DOHH2 (cell line): ENCODE results near the gene TMEM109.

Experiments
- H3F3A ChIP-seq: fragments of 200-600 bp; sonication (generic), shearing (Covaris generic); 2 replicates; pipeline ENCODE4 v1.6.0; 2016; ENCODE audit warnings: antibody characterized with exemption, mild to moderate bottlenecking; ENCODE audit not compliant: control insufficient read depth, insufficient read depth
- H3K27ac ChIP-seq: fragments of 200-600 bp; sonication (generic); 2 replicates; pipeline ENCODE4 v1.5.1; 2014; ENCODE audit warnings: low read depth, mild to moderate bottlenecking, low read length, moderate library complexity
- H3K27me3 ChIP-seq: fragments of 200-600 bp; sonication (generic); 2 replicates; pipeline ENCODE4 v1.6.1; 2014; ENCODE audit warnings: mild to moderate bottlenecking, low read length, mixed read lengths; ENCODE audit not compliant: control insufficient read depth
- H3K36me3 ChIP-seq: fragments of 200-600 bp; sonication (generic); 2 replicates; pipeline ENCODE4 v1.6.1; 2014; ENCODE audit warnings: mild to moderate bottlenecking, low read length, moderate library complexity, mixed read lengths; ENCODE audit not compliant: control insufficient read depth
- H3K4me1 ChIP-seq: fragments of 200-600 bp; sonication (generic); 2 replicates; pipeline ENCODE4 v1.6.1; 2014; ENCODE audit warnings: mild to moderate bottlenecking, low read length, mixed read lengths; ENCODE audit not compliant: control insufficient read depth
- H3K4me2 ChIP-seq: fragments of 200-600 bp; sonication (generic); 2 replicates; pipeline ENCODE4 v1.6.0; 2014; ENCODE audit warnings: mild to moderate bottlenecking, low read length, moderate library complexity
- H3K4me3 ChIP-seq: fragments of 200-600 bp; sonication (generic); 2 replicates; pipeline ENCODE4 v1.5.1; 2014; ENCODE audit warnings: mild to moderate bottlenecking, low read length, mixed read lengths
- H3K79me2 ChIP-seq: fragments of 200-600 bp; sonication (generic); 2 replicates; pipeline ENCODE4 v1.6.1; 2014; ENCODE audit warnings: mild to moderate bottlenecking, low read length, mixed read lengths; ENCODE audit not compliant: control insufficient read depth
- H3K9me2 ChIP-seq: fragments of 200-600 bp; sonication (generic); replicated peaks from 2 replicates; pipeline ENCODE4 v1.6.1; 2014; ENCODE audit warnings: mild to moderate bottlenecking, low read length, mixed read lengths; ENCODE audit not compliant: control insufficient read depth
- H3K9me3 ChIP-seq: fragments of 200-600 bp; sonication (generic); 2 replicates; pipeline ENCODE4 v1.6.1; 2014; ENCODE audit warnings: antibody characterized with exemption, low read length, mixed read lengths; ENCODE audit not compliant: control insufficient read depth, insufficient read depth
- H4K20me1 ChIP-seq: fragments of 200-600 bp; sonication (generic); 2 replicates; pipeline ENCODE4 v1.6.0; 2014; ENCODE audit warnings: low read depth, mild to moderate bottlenecking, antibody characterized with exemption, low read length, moderate library complexity; ENCODE audit not compliant: control insufficient read depth, insufficient read depth
- EZH2phosphoT487 ChIP-seq: fragments of 200-600 bp; sonication (generic); IDR thresholded peaks from 2 replicates; pipeline ENCODE4 v1.6.1; 2017; ENCODE audit warnings: borderline replicate concordance, mild to moderate bottlenecking, antibody characterized with exemption, low read length, moderate library complexity, mixed read lengths
- TF ChIP-seq, protein P1 (sequence below): fragments of 200-600 bp; sonication (generic); IDR thresholded peaks from one replicate; pipeline ENCODE4 v1.5.1; 2014; ENCODE audit warnings: antibody characterized with exemption, mild to moderate bottlenecking, low read depth, low read length; ENCODE audit not compliant: poor library complexity, severe bottlenecking

TMEM109 gene

GRCh38 chr11:60959431-60959830 is 45.5 kb downstream of the TMEM109 start:
- H3K79me2 ChIP-seq, result no peaks in the 10 kb centered on the region
- H3K9me3 ChIP-seq, result no peaks in the 10 kb centered on the region
- H3K4me3 ChIP-seq, result no peak overlapping the region
- H3K9me2 ChIP-seq, result no peaks in the 10 kb centered on the region
- 0 out of 2 replicates have a peak, but pooled peaks cover 6% of the 10 kb centered on the region for H3F3A ChIP-seq
- peaks cover 14% of the 10 kb centered on the region for H3K4me1 ChIP-seq
- no peak overlapping the region for H3K4me2 ChIP-seq
- H3K27me3 ChIP-seq, result no peaks in the 10 kb centered on the region; the same call in 1 of the 2 replicates
- H4K20me1 ChIP-seq, result no peaks in the 10 kb centered on the region
- H3K27ac ChIP-seq, result no peak overlapping the region
- no peak for TF ChIP-seq EZH2phosphoT487
- TF ChIP-seq, protein P1, sequence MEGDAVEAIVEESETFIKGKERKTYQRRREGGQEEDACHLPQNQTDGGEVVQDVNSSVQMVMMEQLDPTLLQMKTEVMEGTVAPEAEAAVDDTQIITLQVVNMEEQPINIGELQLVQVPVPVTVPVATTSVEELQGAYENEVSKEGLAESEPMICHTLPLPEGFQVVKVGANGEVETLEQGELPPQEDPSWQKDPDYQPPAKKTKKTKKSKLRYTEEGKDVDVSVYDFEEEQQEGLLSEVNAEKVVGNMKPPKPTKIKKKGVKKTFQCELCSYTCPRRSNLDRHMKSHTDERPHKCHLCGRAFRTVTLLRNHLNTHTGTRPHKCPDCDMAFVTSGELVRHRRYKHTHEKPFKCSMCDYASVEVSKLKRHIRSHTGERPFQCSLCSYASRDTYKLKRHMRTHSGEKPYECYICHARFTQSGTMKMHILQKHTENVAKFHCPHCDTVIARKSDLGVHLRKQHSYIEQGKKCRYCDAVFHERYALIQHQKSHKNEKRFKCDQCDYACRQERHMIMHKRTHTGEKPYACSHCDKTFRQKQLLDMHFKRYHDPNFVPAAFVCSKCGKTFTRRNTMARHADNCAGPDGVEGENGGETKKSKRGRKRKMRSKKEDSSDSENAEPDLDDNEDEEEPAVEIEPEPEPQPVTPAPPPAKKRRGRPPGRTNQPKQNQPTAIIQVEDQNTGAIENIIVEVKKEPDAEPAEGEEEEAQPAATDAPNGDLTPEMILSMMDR, result no peak
- H3K36me3 ChIP-seq, result no peaks in the 10 kb centered on the region

DNA sequence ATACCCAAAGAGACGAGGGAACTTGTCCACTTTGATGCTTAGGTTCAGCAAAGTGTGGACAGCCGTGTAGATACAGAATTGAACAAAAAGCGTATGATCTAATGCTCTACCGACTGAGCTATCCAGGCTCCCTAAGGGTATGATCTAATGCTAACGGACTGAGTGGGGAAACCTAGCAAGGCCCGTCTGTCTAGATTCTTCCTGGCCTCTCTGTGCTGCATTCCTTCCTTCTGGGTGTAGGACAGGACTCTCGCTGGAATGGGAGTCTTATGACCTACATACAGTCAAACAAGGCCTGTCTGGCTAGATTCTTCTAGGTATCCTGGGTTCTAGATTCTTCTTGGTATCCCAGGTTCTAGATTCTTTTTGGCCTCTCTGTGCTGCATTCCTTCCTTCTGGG is 46.4 kb downstream of the TMEM109 start:
- no peaks in the 10 kb centered on the region; the same call in 1 of the 2 replicates for H3K27me3 ChIP-seq
- H3K4me1 ChIP-seq, result peaks cover 10% of the 10 kb centered on the region
- TF ChIP-seq, protein P1, result no peak
- TF ChIP-seq EZH2phosphoT487, result no peak
- H3F3A ChIP-seq, result 0 out of 2 replicates have a peak, but pooled peaks cover 6% of the 10 kb centered on the region
- no peak overlapping the region for H3K4me3 ChIP-seq
- no peak overlapping the region for H3K27ac ChIP-seq
- H3K9me2 ChIP-seq, result no peaks in the 10 kb centered on the region
- no peaks in the 10 kb centered on the region for H3K9me3 ChIP-seq
- H3K36me3 ChIP-seq, result no peaks in the 10 kb centered on the region
- H4K20me1 ChIP-seq, result no peaks in the 10 kb centered on the region
- no peaks in the 10 kb centered on the region for H3K79me2 ChIP-seq
- no peak overlapping the region for H3K4me2 ChIP-seq

- TF ChIP-seq EZH2phosphoT487, result no peak
- TF ChIP-seq, protein P1, result no peak
- H3K4me1 ChIP-seq, result peaks cover 6% of the 10 kb centered on the region
- H3K79me2 ChIP-seq, result no peaks in the 10 kb centered on the region
- H3K4me2 ChIP-seq, result no peak overlapping the region
- no peak overlapping the region for H3K27ac ChIP-seq
- H3K9me2 ChIP-seq, result no peaks in the 10 kb centered on the region
- H3K27me3 ChIP-seq, result no peaks in the 10 kb centered on the region; the same call in 1 of the 2 replicates
- no peak overlapping the region for H3K4me3 ChIP-seq
- H3K36me3 ChIP-seq, result no peaks in the 10 kb centered on the region
- peaks cover 3% of the 10 kb centered on the region; the same call in 1 of the 2 replicates for H3K9me3 ChIP-seq
- 0 out of 2 replicates have a peak, but pooled peaks cover 6% of the 10 kb centered on the region for H3F3A ChIP-seq
- no peaks in the 10 kb centered on the region for H4K20me1 ChIP-seq
Measured at GRCh38 chr11:60964801-60965200, 50.8 kb downstream of the TMEM109 start.
